CD14-positive monocyte (primary cell): Measurements from ENCODE around the gene LZTFL1. TPM values are rescaled to one million over a fixed set of nuclear protein-coding genes. Genes with fewer than 3 reads are reported as not detected.

ENCODE experiments used
- DNase-seq, 3 donors: peaks; one replicate each; pipeline ENCODE4 v3.0.0-alpha.2; 2011 to 2022
- H2AFZ ChIP-seq: 2 replicates; pipeline ENCODE4 v1.6.0; 2012; ENCODE audit warnings: mild to moderate bottlenecking, low read depth, low read length, inconsistent platforms; ENCODE audit not compliant: insufficient read depth, poor library complexity, severe bottlenecking
- H3K27ac ChIP-seq, 2 donors: 1 replicate in 1 of 2; 2 replicates in 1 of 2; pipeline ENCODE4 v1.5.1; 2012 to 2013; ENCODE audit warnings: low read length in 2 of 2, control low read depth in 1 of 2, inconsistent platforms in 1 of 2, low read depth in 1 of 2, mild to moderate bottlenecking in 1 of 2
- H3K27me3 ChIP-seq, 2 donors: one replicate each; pipeline versions ENCODE4 v1.6.0 to v1.6.1; 2011 to 2013; ENCODE audit warnings: low read length in 2 of 2; ENCODE audit not compliant: control insufficient read depth in 2 of 2, insufficient read depth in 2 of 2
- H3K36me3 ChIP-seq, 2 donors: replicated peaks in 1 of 2; 1 replicate in 1 of 2; 2 replicates in 1 of 2; pipeline versions ENCODE4 v1.5.1 to v1.6.1; 2012 to 2013; ENCODE audit warnings: low read length in 2 of 2, control low read depth in 1 of 2, inconsistent platforms in 1 of 2, mild to moderate bottlenecking in 1 of 2; ENCODE audit not compliant: insufficient read depth in 2 of 2, control insufficient read depth in 1 of 2
- H3K4me1 ChIP-seq, 2 donors: 1 replicate in 1 of 2; 2 replicates in 1 of 2; pipeline versions ENCODE4 v1.5.1 to v1.6.1; 2012 to 2013; ENCODE audit warnings: low read length in 2 of 2, control low read depth in 1 of 2, inconsistent platforms in 1 of 2, mild to moderate bottlenecking in 1 of 2, moderate library complexity in 1 of 2; ENCODE audit not compliant: insufficient read depth in 2 of 2, control insufficient read depth in 1 of 2
- H3K4me2 ChIP-seq: replicated peaks from 2 replicates; pipeline ENCODE3; 2012; ENCODE audit warnings: low read length, moderate library complexity, mild to moderate bottlenecking; ENCODE audit not compliant: poor library complexity, severe bottlenecking; ENCODE audit errors: extremely low read depth
- H3K4me3 ChIP-seq, 3 experiments: fragments of 200-600 bp in 1 of 3; sonication (generic) in 1 of 3; replicated peaks in 1 of 3; 1 replicate in 2 of 3; 2 replicates in 1 of 3; pipeline ENCODE4 v1.5.1; 2011 to 2013; ENCODE audit warnings: low read length in 3 of 3, mild to moderate bottlenecking in 3 of 3, control low read depth in 2 of 3, low read depth in 2 of 3, inconsistent platforms in 1 of 3, moderate library complexity in 1 of 3
- H3K79me2 ChIP-seq: 2 replicates; pipeline ENCODE4 v1.6.0; 2012; ENCODE audit warnings: mild to moderate bottlenecking, control low read depth, inconsistent platforms, low read length, moderate library complexity; ENCODE audit not compliant: insufficient read depth
- H3K9ac ChIP-seq: 2 replicates; pipeline ENCODE4 v1.6.0; 2017; ENCODE audit warnings: low read length, mild to moderate bottlenecking; ENCODE audit not compliant: insufficient read depth, poor library complexity, severe bottlenecking
- H3K9me3 ChIP-seq, 2 donors: replicated peaks in 1 of 2; 1 replicate in 1 of 2; 2 replicates in 1 of 2; pipeline versions ENCODE4 v1.5.1 to v1.6.1; 2012 to 2013; ENCODE audit warnings: low read length in 2 of 2, control low read depth in 1 of 2; ENCODE audit not compliant: control insufficient read depth in 1 of 2, insufficient read depth in 1 of 2
- H4K20me1 ChIP-seq: 2 replicates; pipeline ENCODE4 v1.6.0; 2012; ENCODE audit warnings: mild to moderate bottlenecking, low read length, control low read depth, moderate library complexity; ENCODE audit not compliant: insufficient read depth
- H3K27ac Mint-ChIP-seq, 7 donors: one replicate each; pipeline ENCODE4 v1.8.0; 2020; ENCODE audit warnings: mild to moderate bottlenecking in 7 of 7, mixed read lengths in 7 of 7, moderate library complexity in 6 of 7, inconsistent platforms in 2 of 7
- H3K27me3 Mint-ChIP-seq, 3 donors: one replicate each; pipeline ENCODE4 v1.8.0; 2021 to 2022; ENCODE audit warnings: low read depth in 3 of 3, mild to moderate bottlenecking in 3 of 3, mixed read lengths in 3 of 3, moderate library complexity in 3 of 3, inconsistent platforms in 1 of 3
- H3K36me3 Mint-ChIP-seq, 2 donors: one replicate each; pipeline ENCODE4 v1.8.0; 2020; ENCODE audit warnings: mixed read lengths in 2 of 2, inconsistent platforms in 1 of 2, mild to moderate bottlenecking in 1 of 2
- H3K4me1 Mint-ChIP-seq: one replicate; pipeline ENCODE4 v1.8.0; 2020; ENCODE audit warnings: mild to moderate bottlenecking, mixed read lengths
- H3K4me3 Mint-ChIP-seq, 2 donors: one replicate each; pipeline ENCODE4 v1.8.0; 2020; ENCODE audit warnings: mild to moderate bottlenecking in 2 of 2, mixed read lengths in 2 of 2, moderate library complexity in 1 of 2
- H3K9me3 Mint-ChIP-seq, 7 donors: one replicate each; pipeline ENCODE4 v1.8.0; 2020 to 2022; ENCODE audit warnings: mixed read lengths in 7 of 7, mild to moderate bottlenecking in 6 of 7, moderate library complexity in 6 of 7, inconsistent platforms in 2 of 7
- WGBS: methylation state at CpG from one replicate; pipeline ENCODE4 v1.1.5; 2013; ENCODE audit warnings: missing lambda C conversion rate; ENCODE audit not compliant: insufficient coverage; 5-methylcytosine and 5-hydroxymethylcytosine counted together
- intact Hi-C, 2 donors: fragments of 100-400 bp; cut with micrococcal nuclease; formaldehyde crosslinking; loops; one replicate each; pipeline versions ENCODE4 v1.15.0 to v1.15.1; 2023
- polyA plus RNA-seq, 3 donors: library from polyadenylated mRNA; depleted of rRNA in 1 of 3; unstranded in 2 of 3; stranded (reverse) in 1 of 3; fragments of 300-500 nt in 2 of 3; fragments of >200 nt in 1 of 3; fragmentation: Illumina TruSeq in 2 of 3; gene quantifications; 1 replicate in 2 of 3; 2 replicates in 1 of 3; pipeline ENCODE4 v1.2.3, GENCODE V29; 2012 to 2021
- TF ChIP-seq, protein P1 (sequence below): fragments of 200-600 bp; IDR thresholded peaks from one replicate; pipeline ENCODE4 v1.8.0; 2022; ENCODE audit warnings: antibody characterized with exemption, mild to moderate bottlenecking

Gene LZTFL1
- polyA plus RNA-seq, 3 donors: 7.3 to 10.5 (median 7.5) TPM

DNA sequence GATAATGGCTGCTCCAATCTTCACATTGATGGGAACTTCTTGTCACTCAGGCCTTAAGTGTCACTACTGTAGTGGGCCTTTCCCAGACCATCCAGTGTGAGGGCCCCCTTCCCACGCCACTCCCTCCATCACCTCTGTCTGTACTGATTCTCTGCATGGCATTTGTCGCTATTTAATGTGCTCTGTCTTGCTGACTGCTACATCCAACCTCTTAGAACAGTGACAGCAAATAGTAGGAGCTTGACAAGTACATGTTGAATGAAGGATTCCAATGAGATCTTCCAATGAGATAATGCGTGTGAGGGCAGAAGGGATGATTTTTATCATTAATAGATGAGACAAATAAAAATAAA lies 38.8 kb upstream of the LZTFL1 start:
- no CpG with 5 or more reads among the region's 3 CpGs for WGBS
- H3K4me1 Mint-ChIP-seq: no peaks in the 10 kb centered on the region
- no peaks in the 10 kb centered on the region for H3K27me3 ChIP-seq
- no peak for DNase-seq
- H3K27ac ChIP-seq: no peak overlapping the region
- no peak overlapping the region for H3K27ac Mint-ChIP-seq
- no peaks in the 10 kb centered on the region for H4K20me1 ChIP-seq
- no peaks in the 10 kb centered on the region for H3K36me3 Mint-ChIP-seq
- no peaks in the 10 kb centered on the region for H3K9me3 Mint-ChIP-seq
- H3K4me1 ChIP-seq: no peaks in the 10 kb centered on the region
- H3K4me2 ChIP-seq: no peak overlapping the region
- peaks cover 0 to 8% (median 3%) of the 10 kb centered on the region in 3 donors for H3K27me3 Mint-ChIP-seq
- no peak overlapping the region for H3K9ac ChIP-seq
- TF ChIP-seq, protein P1, sequence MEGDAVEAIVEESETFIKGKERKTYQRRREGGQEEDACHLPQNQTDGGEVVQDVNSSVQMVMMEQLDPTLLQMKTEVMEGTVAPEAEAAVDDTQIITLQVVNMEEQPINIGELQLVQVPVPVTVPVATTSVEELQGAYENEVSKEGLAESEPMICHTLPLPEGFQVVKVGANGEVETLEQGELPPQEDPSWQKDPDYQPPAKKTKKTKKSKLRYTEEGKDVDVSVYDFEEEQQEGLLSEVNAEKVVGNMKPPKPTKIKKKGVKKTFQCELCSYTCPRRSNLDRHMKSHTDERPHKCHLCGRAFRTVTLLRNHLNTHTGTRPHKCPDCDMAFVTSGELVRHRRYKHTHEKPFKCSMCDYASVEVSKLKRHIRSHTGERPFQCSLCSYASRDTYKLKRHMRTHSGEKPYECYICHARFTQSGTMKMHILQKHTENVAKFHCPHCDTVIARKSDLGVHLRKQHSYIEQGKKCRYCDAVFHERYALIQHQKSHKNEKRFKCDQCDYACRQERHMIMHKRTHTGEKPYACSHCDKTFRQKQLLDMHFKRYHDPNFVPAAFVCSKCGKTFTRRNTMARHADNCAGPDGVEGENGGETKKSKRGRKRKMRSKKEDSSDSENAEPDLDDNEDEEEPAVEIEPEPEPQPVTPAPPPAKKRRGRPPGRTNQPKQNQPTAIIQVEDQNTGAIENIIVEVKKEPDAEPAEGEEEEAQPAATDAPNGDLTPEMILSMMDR: no peak
- no peak overlapping the region for H3K4me3 Mint-ChIP-seq
- H3K9me3 ChIP-seq: no peaks in the 10 kb centered on the region
- H2AFZ ChIP-seq: no peak overlapping the region
- intact Hi-C loops: no loop called here
- H3K4me3 ChIP-seq: no peak overlapping the region
- no peaks in the 10 kb centered on the region for H3K36me3 ChIP-seq
- no peaks in the 10 kb centered on the region for H3K79me2 ChIP-seq

DNA sequence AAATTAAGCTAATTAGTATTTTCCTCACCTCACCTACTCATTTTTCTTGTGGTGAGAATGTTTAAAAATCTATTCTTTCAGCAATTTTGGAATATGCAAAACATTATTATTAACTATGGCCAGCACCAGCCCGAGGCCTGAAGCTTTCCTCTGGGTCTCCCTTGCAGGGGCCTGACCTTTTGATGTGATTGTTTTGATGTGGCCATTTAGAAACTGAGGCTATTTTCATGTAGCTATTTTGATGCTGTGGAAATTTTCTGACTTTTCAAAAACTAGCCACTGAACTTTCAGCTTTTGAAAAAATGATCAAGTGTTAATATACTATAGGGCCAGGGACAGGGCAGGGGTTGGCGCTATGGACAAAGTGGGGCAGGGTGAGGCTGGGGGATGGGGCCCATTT lies 36.2 kb upstream of the LZTFL1 start:
- DNase-seq: no peak
- H3K36me3 Mint-ChIP-seq: no peaks in the 10 kb centered on the region
- no CpG with 5 or more reads among the region's 2 CpGs for WGBS
- Histone ChIP-seq H2AFZ (no peak overlapping the region), H4K20me1 (no peaks in the 10 kb centered on the region), H3K4me2 (no peak overlapping the region), H3K9ac (no peak overlapping the region), H3K9me3 (no peaks in the 10 kb centered on the region), H3K4me3 (no peak overlapping the region), H3K4me1 (no peaks in the 10 kb centered on the region), H3K36me3 (no peaks in the 10 kb centered on the region), H3K27ac (no peak overlapping the region), H3K79me2 (no peaks in the 10 kb centered on the region), H3K27me3 (no peaks in the 10 kb centered on the region)
- H3K27ac Mint-ChIP-seq: no peak overlapping the region
- H3K4me1 Mint-ChIP-seq: no peaks in the 10 kb centered on the region
- H3K9me3 Mint-ChIP-seq: peaks cover 0 to 4% (median 2%) of the 10 kb centered on the region in 7 donors
- peaks cover 0 to 2% (median 1%) of the 10 kb centered on the region in 3 donors for H3K27me3 Mint-ChIP-seq
- TF ChIP-seq, protein P1: no peak
- H3K4me3 Mint-ChIP-seq: no peak overlapping the region
- intact Hi-C loops: no loop called here
